Neural crest cell (in vitro differentiated cells): ENCODE measurements around the gene F2RL1. TPM values are rescaled to one million over a fixed set of nuclear protein-coding genes. Genes with fewer than 3 reads are reported as not detected.
"Not testable (repeated sequence)": the region's sequence is repeated elsewhere in the genome, so short reads cannot be mapped to it uniquely, and the experiment has no call there.

Source experiments
- DNase-seq: peaks from one replicate; pipeline ENCODE4 v3.0.0; 2021; ENCODE audit warnings: low read depth, mixed read lengths, low spot score
- H3K27ac Mint-ChIP-seq: one replicate; pipeline ENCODE4 v1.8.0; 2021; ENCODE audit warnings: mild to moderate bottlenecking, mixed read lengths; ENCODE audit not compliant: unreplicated experiment
- H3K27me3 Mint-ChIP-seq: 2 replicates; pipeline ENCODE4 v1.8.0; 2021; ENCODE audit warnings: low read depth, mild to moderate bottlenecking, mixed read lengths
- H3K36me3 Mint-ChIP-seq: 2 replicates; pipeline ENCODE4 v1.8.0; 2021; ENCODE audit warnings: low read depth, mild to moderate bottlenecking, mixed read lengths
- H3K4me1 Mint-ChIP-seq: 2 replicates; pipeline ENCODE4 v1.8.0; 2021; ENCODE audit warnings: mixed read lengths
- H3K4me3 Mint-ChIP-seq: one replicate; pipeline ENCODE4 v1.8.0; 2021; ENCODE audit warnings: mild to moderate bottlenecking, mixed read lengths
- H3K9me3 Mint-ChIP-seq: 2 replicates; pipeline ENCODE4 v1.8.0; 2021; ENCODE audit warnings: mixed read lengths
- total RNA-seq: library from RNA; stranded (reverse); gene quantifications from 2 replicates; pipeline ENCODE4 v1.2.1, GENCODE V29; 2021
- TF ChIP-seq, protein P1 (sequence below): fragments of 200-600 bp; sonication (generic); conservative IDR thresholded peaks from 2 replicates; pipeline ENCODE4 v1.5.0; 2021; ENCODE audit warnings: antibody characterized with exemption, mild to moderate bottlenecking

F2RL1 gene
- total RNA-seq, 1 donor from 2014 or later = 0.30 TPM

DNA sequence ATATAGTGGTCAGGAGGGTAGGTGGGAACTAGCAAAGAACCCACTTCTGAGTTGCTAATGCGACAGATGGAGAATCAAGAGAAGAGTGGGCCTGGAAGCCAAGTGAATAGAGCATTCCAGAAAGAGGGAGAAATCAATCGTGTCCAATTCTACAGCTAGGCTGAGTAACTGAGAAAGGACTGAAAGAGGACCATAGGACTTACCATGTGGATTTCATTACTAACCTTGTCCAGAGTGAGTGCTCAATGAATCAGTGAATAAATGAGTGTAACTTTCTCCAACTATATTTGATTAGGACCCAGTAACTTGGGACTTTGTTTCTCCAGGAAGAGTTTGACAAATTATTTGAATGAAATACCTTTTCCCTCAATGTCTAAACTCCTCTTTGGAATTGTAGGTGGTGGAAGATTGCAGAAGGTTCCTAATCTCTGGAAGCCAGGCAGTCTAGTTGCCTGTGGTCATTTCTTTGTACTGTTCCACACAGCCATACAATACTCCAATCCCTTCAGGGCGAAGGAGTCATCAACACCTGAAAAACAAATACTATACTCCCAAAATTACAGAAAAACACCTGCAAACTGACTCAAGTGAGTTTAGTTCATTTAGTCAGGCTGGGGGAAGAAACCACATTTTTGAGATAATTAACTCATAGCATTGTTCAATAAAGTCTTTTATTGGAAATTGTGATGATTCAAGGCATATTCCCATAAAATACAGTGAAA is 2.6 kb upstream of the F2RL1 start:
- Mint-ChIP-seq H3K4me3 (no peak overlapping the region), H3K9me3 (no peaks in the 10 kb centered on the region), H3K4me1 (peaks cover 13% of the 10 kb centered on the region), H3K27ac (no peak overlapping the region), H3K36me3 (peaks cover under 1% of the 10 kb centered on the region), H3K27me3 (peaks cover 65% of the 10 kb centered on the region)
- TF ChIP-seq, protein P1, sequence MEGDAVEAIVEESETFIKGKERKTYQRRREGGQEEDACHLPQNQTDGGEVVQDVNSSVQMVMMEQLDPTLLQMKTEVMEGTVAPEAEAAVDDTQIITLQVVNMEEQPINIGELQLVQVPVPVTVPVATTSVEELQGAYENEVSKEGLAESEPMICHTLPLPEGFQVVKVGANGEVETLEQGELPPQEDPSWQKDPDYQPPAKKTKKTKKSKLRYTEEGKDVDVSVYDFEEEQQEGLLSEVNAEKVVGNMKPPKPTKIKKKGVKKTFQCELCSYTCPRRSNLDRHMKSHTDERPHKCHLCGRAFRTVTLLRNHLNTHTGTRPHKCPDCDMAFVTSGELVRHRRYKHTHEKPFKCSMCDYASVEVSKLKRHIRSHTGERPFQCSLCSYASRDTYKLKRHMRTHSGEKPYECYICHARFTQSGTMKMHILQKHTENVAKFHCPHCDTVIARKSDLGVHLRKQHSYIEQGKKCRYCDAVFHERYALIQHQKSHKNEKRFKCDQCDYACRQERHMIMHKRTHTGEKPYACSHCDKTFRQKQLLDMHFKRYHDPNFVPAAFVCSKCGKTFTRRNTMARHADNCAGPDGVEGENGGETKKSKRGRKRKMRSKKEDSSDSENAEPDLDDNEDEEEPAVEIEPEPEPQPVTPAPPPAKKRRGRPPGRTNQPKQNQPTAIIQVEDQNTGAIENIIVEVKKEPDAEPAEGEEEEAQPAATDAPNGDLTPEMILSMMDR = no peak
- no peak for DNase-seq

DNA sequence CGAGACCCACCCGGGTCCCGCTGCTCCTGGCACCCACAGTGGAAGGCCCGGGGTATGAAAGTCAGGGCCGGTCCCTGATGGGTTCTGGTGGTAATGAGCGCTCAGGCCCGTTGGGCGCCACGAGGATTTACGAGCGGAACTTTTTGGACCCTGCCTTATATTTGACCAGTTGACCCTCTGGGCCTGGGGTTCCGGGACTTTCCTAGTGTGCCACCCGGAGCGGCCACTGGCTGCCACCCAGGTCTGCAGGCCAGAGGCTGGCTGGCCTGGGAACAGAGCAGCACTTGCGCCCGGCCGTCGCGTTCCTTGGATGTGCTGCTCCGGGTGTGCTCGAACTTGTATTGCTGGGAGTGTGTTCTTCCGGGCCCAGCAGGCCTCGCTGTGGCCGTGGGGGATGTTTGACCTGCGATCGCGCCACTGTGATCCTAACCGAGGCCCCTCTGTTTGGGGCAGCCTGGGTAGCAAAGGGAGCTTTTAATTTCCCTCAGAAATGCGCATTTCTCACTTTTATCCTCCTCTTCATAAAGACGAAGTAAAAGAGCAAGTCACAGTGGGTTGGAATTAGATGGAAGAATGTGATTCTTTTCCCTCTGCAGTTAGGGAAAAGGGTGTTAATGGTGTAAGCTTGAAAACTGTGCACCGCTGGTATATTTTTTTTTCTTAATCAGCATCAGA is 1.2 kb downstream of the F2RL1 start:
- TF ChIP-seq, protein P1 = no peak
- Mint-ChIP-seq H3K36me3 (peaks cover 2% of the 10 kb centered on the region), H3K27me3 (peaks cover 78% of the 10 kb centered on the region), H3K9me3 (no peaks in the 10 kb centered on the region), H3K4me1 (peaks cover 13% of the 10 kb centered on the region), H3K4me3 (peak overlapping the region; percentile 79), H3K27ac (no peak overlapping the region)
- DNase-seq = no peak

DNA sequence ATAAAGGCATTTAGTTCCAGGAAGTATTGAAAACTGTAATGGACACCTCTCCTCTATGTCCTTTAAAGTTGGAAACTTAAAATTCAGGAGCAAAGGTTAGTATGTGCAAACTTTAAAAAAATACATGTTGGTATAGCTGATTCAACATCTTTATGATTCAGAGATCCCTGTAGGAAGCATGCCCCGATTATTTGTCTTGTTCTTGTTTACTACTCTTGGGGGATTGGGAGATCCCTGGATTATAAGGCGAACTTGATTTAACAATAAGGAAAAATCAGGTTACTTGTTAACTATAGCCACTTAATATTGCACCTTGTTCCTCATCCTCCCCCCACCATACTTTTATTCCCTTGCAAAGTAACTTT is 1.7 kb downstream of the F2RL1 start:
- TF ChIP-seq, protein P1 = no peak
- peaks cover 13% of the 10 kb centered on the region for H3K4me1 Mint-ChIP-seq

DNA sequence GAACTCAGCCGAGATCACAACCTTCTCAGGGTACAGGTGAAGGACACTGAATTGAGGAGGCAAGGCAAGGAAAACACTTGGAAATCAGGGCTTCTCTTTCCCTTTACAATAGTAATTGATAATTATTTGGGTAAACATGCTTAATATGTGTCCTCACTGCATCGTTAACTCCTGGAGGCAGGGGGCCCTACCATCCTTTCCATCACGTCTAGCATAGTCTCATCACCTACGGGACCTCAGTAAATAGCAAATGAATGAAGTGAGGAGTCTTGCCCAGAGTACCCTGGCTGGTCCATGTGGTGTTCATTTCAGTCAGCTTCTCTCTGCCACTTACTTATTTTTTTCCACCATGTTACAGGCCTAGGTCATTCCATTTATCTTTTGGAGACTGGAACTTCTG is 2.3 kb downstream of the F2RL1 start:
- H3K27me3 Mint-ChIP-seq = peaks cover 71% of the 10 kb centered on the region
- no peak overlapping the region for H3K27ac Mint-ChIP-seq
- peaks cover 13% of the 10 kb centered on the region for H3K4me1 Mint-ChIP-seq
- peaks cover 2% of the 10 kb centered on the region for H3K36me3 Mint-ChIP-seq
- TF ChIP-seq, protein P1 = no peak
- H3K4me3 Mint-ChIP-seq = peak overlapping the region; percentile 79
- DNase-seq = no peak
- no peaks in the 10 kb centered on the region for H3K9me3 Mint-ChIP-seq

More for the DNA sequence above, 1.7 kb downstream of the F2RL1 start:
- peaks cover 2% of the 10 kb centered on the region for H3K36me3 Mint-ChIP-seq
- peaks cover 75% of the 10 kb centered on the region for H3K27me3 Mint-ChIP-seq
- H3K4me3 Mint-ChIP-seq = peak overlapping the region; percentile 79
- no peak for DNase-seq
- no peaks in the 10 kb centered on the region for H3K9me3 Mint-ChIP-seq
- H3K27ac Mint-ChIP-seq = no peak overlapping the region

DNA sequence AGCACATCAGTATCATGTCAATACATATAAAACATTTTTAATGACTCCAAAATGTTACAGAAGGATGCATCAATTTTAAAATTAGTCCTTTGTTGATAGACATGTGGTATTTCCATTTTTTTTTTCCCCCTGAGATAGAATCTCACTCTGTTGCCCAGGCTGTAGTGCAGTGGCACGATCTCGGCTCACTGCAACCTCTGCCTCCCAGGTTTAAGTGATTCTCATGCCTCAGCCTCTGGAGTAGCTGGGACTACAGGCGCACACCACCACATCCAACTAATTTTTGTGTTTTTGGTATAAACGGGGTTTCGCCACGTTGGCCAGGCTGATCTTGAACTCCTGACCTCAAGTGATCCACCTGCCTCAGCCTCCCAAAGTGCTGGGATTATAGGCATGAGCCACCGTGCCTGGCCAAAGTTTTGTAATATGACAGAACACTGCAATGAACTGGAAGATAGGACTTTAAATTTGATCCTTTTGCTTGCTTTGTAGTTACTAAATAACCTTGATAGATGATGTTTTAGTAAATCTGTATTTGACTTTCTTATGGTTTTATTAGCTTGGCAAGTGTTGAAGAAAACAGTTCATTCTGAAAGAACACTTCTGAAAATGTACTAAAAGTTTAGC is 3.4 kb downstream of the F2RL1 start:
- not testable (repeated sequence) for H3K36me3 Mint-ChIP-seq, H3K27ac Mint-ChIP-seq, DNase-seq, H3K4me3 Mint-ChIP-seq, H3K9me3 Mint-ChIP-seq
- peaks cover 13% of the 10 kb centered on the region for H3K4me1 Mint-ChIP-seq
- H3K27me3 Mint-ChIP-seq = peaks cover 60% of the 10 kb centered on the region

DNA sequence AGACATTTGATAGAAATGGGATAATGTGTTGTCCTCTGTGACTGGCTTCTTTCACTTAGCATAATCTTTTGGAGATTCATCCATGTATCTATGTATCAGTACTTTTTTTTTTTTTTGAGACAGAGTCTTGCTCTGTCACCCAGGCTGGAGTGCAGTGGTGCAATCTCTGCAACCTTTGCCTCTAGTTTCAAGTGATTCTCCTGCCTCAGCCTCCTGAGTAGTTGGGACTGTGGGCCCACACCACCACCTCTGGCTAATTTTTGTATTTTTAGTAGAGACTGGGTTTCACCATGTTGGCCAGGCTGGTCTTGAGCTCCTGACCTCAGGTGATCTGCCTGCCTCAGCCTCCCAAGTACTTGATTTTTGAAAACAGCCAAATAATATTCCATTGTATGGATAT is 7.6 kb downstream of the F2RL1 start:
- not testable (repeated sequence) for H3K4me3 Mint-ChIP-seq, H3K4me1 Mint-ChIP-seq, DNase-seq, H3K36me3 Mint-ChIP-seq, H3K27ac Mint-ChIP-seq, H3K9me3 Mint-ChIP-seq
- H3K27me3 Mint-ChIP-seq = peaks cover 18% of the 10 kb centered on the region
